H1 (cell line): ENCODE results near the gene IDH2. TPM values are rescaled to one million over a fixed set of nuclear protein-coding genes. Genes with fewer than 3 reads are reported as not detected.

Experiments
- CTCF ChIA-PET: fragments of 300-600 bp; sonication (Branson Sonifier 250); formaldehyde crosslinking; loops from one replicate; lab custom pipeline; 2021; ENCODE audit not compliant: partially characterized antibody; lab: Charles Lee
- POLR2A ChIA-PET: fragments of 300-600 bp; sonication (Branson Sonifier 250); formaldehyde crosslinking; loops from one replicate; lab custom pipeline; 2021; ENCODE audit warnings: inconsistent platforms; ENCODE audit not compliant: partially characterized antibody; lab: Charles Lee
- DNase-seq, 2 experiments: peaks; one replicate each; pipeline versions ENCODE4 v3.0.0 to v3.0.0-alpha.2; 2010 to 2022; ENCODE audit warnings: low spot score in 2 of 2, low read depth in 1 of 2, mixed read lengths in 1 of 2
- FAIRE-seq: peaks from 2 replicates; lab custom pipeline; 2011; peaks lifted over from hg19 to GRCh38; lab: Jason Lieb, UNC
- H2AFZ ChIP-seq: 2 replicates; pipeline ENCODE4 v1.8.1; 2012; ENCODE audit warnings: low read length, inconsistent platforms
- H2AK5ac ChIP-seq: 2 replicates; pipeline ENCODE4 v1.6.1; 2013; ENCODE audit warnings: low read depth, low read length
- H2BK120ac ChIP-seq: replicated peaks from 2 replicates; pipeline ENCODE3; 2013; ENCODE audit warnings: low read depth, low read length, inconsistent platforms
- H2BK12ac ChIP-seq: 2 replicates; pipeline ENCODE4 v1.6.1; 2013; ENCODE audit warnings: low read depth, low read length
- H2BK15ac ChIP-seq: 2 replicates; pipeline ENCODE4 v1.6.1; 2013; ENCODE audit warnings: low read length
- H2BK20ac ChIP-seq: 2 replicates; pipeline ENCODE4 v1.6.1; 2013; ENCODE audit warnings: low read length
- H2BK5ac ChIP-seq: 2 replicates; pipeline ENCODE4 v1.6.1; 2013; ENCODE audit warnings: low read depth, low read length
- H3K14ac ChIP-seq: 2 replicates; pipeline ENCODE4 v1.6.1; 2013; ENCODE audit warnings: inconsistent platforms; ENCODE audit not compliant: insufficient read length
- H3K18ac ChIP-seq: 2 replicates; pipeline ENCODE4 v1.6.1; 2013; ENCODE audit warnings: low read length; ENCODE audit errors: extremely low read depth
- H3K23ac ChIP-seq: 2 replicates; pipeline ENCODE4 v1.6.1; 2013; ENCODE audit warnings: inconsistent platforms; ENCODE audit not compliant: insufficient read length
- H3K23me2 ChIP-seq: 2 replicates; pipeline ENCODE4 v1.6.1; 2013; ENCODE audit warnings: low read depth, low read length
- H3K27ac ChIP-seq: 2 replicates; pipeline ENCODE4 v1.6.1; 2011; ENCODE audit warnings: low read depth, low read length, inconsistent platforms
- H3K27me3 ChIP-seq, 4 experiments: replicated peaks in 1 of 4; 1 replicate in 1 of 4; 2 replicates in 3 of 4; pipeline versions ENCODE4 v1.6.1 to v1.8.1; 2011 to 2013; ENCODE audit warnings: low read length in 3 of 4, mild to moderate bottlenecking in 3 of 4, inconsistent platforms in 2 of 4, mixed read lengths in 2 of 4, moderate library complexity in 1 of 4; ENCODE audit not compliant: control insufficient read depth in 3 of 4, insufficient read depth in 3 of 4; ENCODE audit errors: extremely low read depth in 1 of 4
- H3K36me3 ChIP-seq, 4 experiments: 2 replicates each; pipeline versions ENCODE4 v1.6.1 to v1.8.1; 2011 to 2013; ENCODE audit warnings: mild to moderate bottlenecking in 4 of 4, low read length in 3 of 4, moderate library complexity in 2 of 4, control low read depth in 1 of 4, inconsistent platforms in 1 of 4; ENCODE audit not compliant: insufficient read depth in 4 of 4, control insufficient read depth in 2 of 4
- H3K4ac ChIP-seq: replicated peaks from 2 replicates; pipeline ENCODE3; 2013; ENCODE audit warnings: low read length, low read depth, mixed read lengths, inconsistent platforms; ENCODE audit not compliant: insufficient read length
- H3K4me1 ChIP-seq, 4 experiments: replicated peaks in 1 of 4; 1 replicate in 1 of 4; 2 replicates in 3 of 4; pipeline versions ENCODE4 v1.6.1 to v1.8.1; 2011 to 2013; ENCODE audit warnings: low read length in 3 of 4, inconsistent platforms in 2 of 4, mixed read lengths in 1 of 4; ENCODE audit not compliant: insufficient read depth in 4 of 4, control insufficient read depth in 3 of 4
- H3K4me2 ChIP-seq, 2 experiments: 2 replicates each; pipeline versions ENCODE4 v1.6.1 to v1.8.1; 2011 to 2013; ENCODE audit warnings: low read depth in 2 of 2, low read length in 2 of 2, control low read depth in 1 of 2, inconsistent platforms in 1 of 2, mild to moderate bottlenecking in 1 of 2; ENCODE audit not compliant: insufficient read depth in 1 of 2
- H3K4me3 ChIP-seq, 4 experiments: fragments of 200-600, 300-600 bp in 1 of 4; sonication (generic), shearing (Covaris generic), sonication (Bioruptor Twin) in 1 of 4; 2 replicates each; pipeline versions ENCODE4 v1.5.1 to v1.8.1; 2011 to 2016; ENCODE audit warnings: low read length in 4 of 4, low read depth in 3 of 4, control low read depth in 2 of 4, inconsistent platforms in 2 of 4, mild to moderate bottlenecking in 2 of 4, mixed read lengths in 1 of 4, moderate library complexity in 1 of 4; ENCODE audit not compliant: insufficient read depth in 2 of 4; ENCODE audit errors: extremely low read depth in 1 of 4
- H3K56ac ChIP-seq: replicated peaks from 2 replicates; pipeline ENCODE3; 2013; ENCODE audit warnings: low read depth, mild to moderate bottlenecking, mixed read lengths, low read length, inconsistent platforms; ENCODE audit not compliant: insufficient read length
- H3K79me1 ChIP-seq: 2 replicates; pipeline ENCODE4 v1.6.1; 2013; ENCODE audit warnings: low read depth, low read length, control low read depth
- H3K79me2 ChIP-seq, 2 experiments: 2 replicates each; pipeline versions ENCODE4 v1.6.1 to v1.8.1; 2012 to 2013; ENCODE audit warnings: low read length in 2 of 2, mild to moderate bottlenecking in 2 of 2, inconsistent platforms in 1 of 2; ENCODE audit not compliant: insufficient read depth in 2 of 2, control insufficient read depth in 1 of 2
- H3K9ac ChIP-seq, 4 experiments: replicated peaks in 1 of 4; 1 replicate in 1 of 4; 2 replicates in 3 of 4; pipeline versions ENCODE4 v1.6.1 to v1.8.1; 2011 to 2013; ENCODE audit warnings: low read depth in 3 of 4, low read length in 3 of 4, control low read depth in 2 of 4, mild to moderate bottlenecking in 2 of 4, moderate library complexity in 2 of 4, inconsistent platforms in 1 of 4; ENCODE audit errors: extremely low read depth in 1 of 4
- H3K9me3 ChIP-seq, 2 experiments: 2 replicates each; pipeline versions ENCODE4 v1.6.1 to v1.8.1; 2012 to 2013; ENCODE audit warnings: mild to moderate bottlenecking in 2 of 2, moderate library complexity in 2 of 2, control low read depth in 1 of 2, inconsistent platforms in 1 of 2, low read depth in 1 of 2, low read length in 1 of 2, mixed read lengths in 1 of 2; ENCODE audit not compliant: insufficient read depth in 2 of 2
- H4K20me1 ChIP-seq, 2 experiments: replicated peaks in 1 of 2; 2 replicates each; pipeline versions ENCODE3 to v1.8.1; 2011 to 2013; ENCODE audit warnings: inconsistent platforms in 2 of 2, low read length in 2 of 2, mild to moderate bottlenecking in 1 of 2; ENCODE audit not compliant: insufficient read depth in 2 of 2, control insufficient read depth in 1 of 2
- H4K5ac ChIP-seq: 2 replicates; pipeline ENCODE4 v1.6.1; 2013; ENCODE audit warnings: low read length, low read depth, mixed read lengths, inconsistent platforms; ENCODE audit not compliant: insufficient read length
- H4K8ac ChIP-seq: 2 replicates; pipeline ENCODE4 v1.8.0; 2013; ENCODE audit warnings: mild to moderate bottlenecking, moderate library complexity, low read length, inconsistent platforms; ENCODE audit not compliant: insufficient read depth; ENCODE audit errors: extremely low read depth
- H4K91ac ChIP-seq: replicated peaks from 2 replicates; pipeline ENCODE3; 2013; ENCODE audit warnings: low read length, mixed read lengths, inconsistent platforms; ENCODE audit not compliant: insufficient read length
- BCL11A ChIP-seq, 2 experiments: IDR thresholded peaks; one replicate each; pipeline ENCODE4 v1.6.1; 2011; ENCODE audit warnings: low read depth in 2 of 2, low read length in 2 of 2, mild to moderate bottlenecking in 2 of 2
- CHD2 ChIP-seq: IDR thresholded peaks from 2 replicates; pipeline ENCODE4 v1.6.1; 2012; ENCODE audit warnings: low read length, improper control_type of control experiment
- CTBP2 ChIP-seq: IDR thresholded peaks from 2 replicates; pipeline ENCODE4 v1.7.0; 2011; ENCODE audit warnings: borderline replicate concordance, mild to moderate bottlenecking, moderate library complexity, mixed read lengths, low read length; ENCODE audit not compliant: insufficient read depth, insufficient read length
- EP300 ChIP-seq, 2 experiments: IDR thresholded peaks; 1 replicate in 1 of 2; 2 replicates in 1 of 2; pipeline ENCODE4 v1.6.1; 2011 to 2012; ENCODE audit warnings: low read depth in 2 of 2, low read length in 2 of 2, mild to moderate bottlenecking in 2 of 2, borderline replicate concordance in 1 of 2, inconsistent platforms in 1 of 2, moderate library complexity in 1 of 2
- GTF2F1 ChIP-seq: IDR thresholded peaks from 2 replicates; pipeline ENCODE4 v1.6.1; 2012; ENCODE audit warnings: low read depth, low read length, improper control_type of control experiment, borderline replicate concordance
- JUND ChIP-seq: IDR thresholded peaks from 2 replicates; pipeline ENCODE4 v1.6.1; 2011; ENCODE audit warnings: mild to moderate bottlenecking, improper control_type of control experiment, low read length
- RBBP5 ChIP-seq: IDR thresholded peaks from 2 replicates; pipeline ENCODE4 v1.7.1; 2012; ENCODE audit warnings: low read depth, mild to moderate bottlenecking, inconsistent platforms, low read length, moderate library complexity, borderline replicate concordance
- RNF2 ChIP-seq: fragments of 200-900, 300-1000 bp; sonication (generic); IDR thresholded peaks from 2 replicates; pipeline ENCODE4 v1.7.1; 2016; ENCODE audit warnings: borderline replicate concordance, low read depth, mild to moderate bottlenecking, antibody characterized with exemption, low read length; ENCODE audit not compliant: poor library complexity, severe bottlenecking; ENCODE audit errors: missing control alignments
- RXRA ChIP-seq: IDR thresholded peaks from 2 replicates; pipeline ENCODE4 v1.6.1; 2011; ENCODE audit warnings: low read depth, mild to moderate bottlenecking, low read length, moderate library complexity; ENCODE audit not compliant: insufficient read depth
- SIX5 ChIP-seq: IDR thresholded peaks from 2 replicates; pipeline ENCODE4 v1.6.1; 2011; ENCODE audit warnings: mild to moderate bottlenecking, low read depth, low read length
- SP4 ChIP-seq: IDR thresholded peaks from 2 replicates; pipeline ENCODE4 v1.6.1; 2012; ENCODE audit warnings: low read length, inconsistent platforms
- TAF7 ChIP-seq: optimal IDR thresholded peaks from 2 replicates; pipeline ENCODE3; 2011; ENCODE audit warnings: low read depth, mild to moderate bottlenecking, inconsistent platforms, low read length, moderate library complexity, borderline replicate concordance
- TCF12 ChIP-seq: IDR thresholded peaks from 2 replicates; pipeline ENCODE4 v1.6.1; 2011; ENCODE audit warnings: low read depth, mild to moderate bottlenecking, low read length
- WGBS, 2 experiments: shearing (Covaris generic) in 1 of 2; methylation state at CpG; one replicate each; pipeline versions ENCODE4 v1.1.6 to v1.1.7; 2013 to 2015; ENCODE audit warnings: low lambda C conversion rate in 2 of 2, mixed read lengths in 2 of 2, inconsistent platforms in 1 of 2, low coverage in 1 of 2, missing lambda C conversion rate in 1 of 2; ENCODE audit not compliant: insufficient replicate concordance in 2 of 2, insufficient coverage in 1 of 2, insufficient read length in 1 of 2; ENCODE audit errors: extremely low coverage in 1 of 2, missing lambda C conversion rate in 1 of 2; 5-methylcytosine and 5-hydroxymethylcytosine counted together
- polyA plus RNA-seq, 7 experiments: library from polyadenylated mRNA; depleted of rRNA in 3 of 7; stranded (reverse) in 5 of 7; unstranded in 2 of 7; fragments of >200 nt in 5 of 7; fragments of 200-250 nt in 2 of 7; gene quantifications; 1 replicate in 5 of 7; 2 replicates in 1 of 7; 4 replicates in 1 of 7; pipeline versions ENCODE4 v1.2.1 to v1.2.3, GENCODE V29; 2011 to 2013; ENCODE audit warnings: missing spikeins in 2 of 7, mixed read lengths in 2 of 7
- total RNA-seq: library from RNA; stranded (reverse); fragmentation: NEBNext Ultra II Directional; extraction: Animal tissue kit (Norgen Biotek cat#: 25700); gene quantifications from 2 replicates; pipeline ENCODE4 v1.2.1, GENCODE V29; 2021

IDH2 gene
- total and polyA plus RNA-seq, 2 of the 8 experiments (the other 6 are each of a cell fraction or from before 2014, with no cell fraction given) = 64.2 to 84.6 TPM

DNA sequence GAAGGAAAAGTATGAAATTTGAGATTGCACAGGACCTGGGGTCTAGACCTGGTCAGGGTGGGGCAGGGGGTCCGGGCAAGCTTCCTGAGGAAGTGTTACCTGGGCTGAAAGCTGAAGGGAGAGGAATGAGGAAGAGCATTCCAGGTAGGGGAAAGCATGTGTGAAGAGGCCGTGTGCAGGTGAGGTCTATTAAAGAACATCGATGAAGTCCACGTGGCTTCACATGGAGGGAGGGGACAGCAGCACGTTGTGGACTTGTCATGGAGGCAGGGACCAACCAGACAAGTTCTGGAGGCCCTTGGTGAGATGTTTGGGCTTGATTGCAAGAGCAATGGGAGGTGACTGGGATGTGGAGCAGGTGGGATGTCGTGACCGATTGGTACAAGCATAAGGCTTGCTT lies 47.1 kb downstream of the IDH2 start:
- Histone ChIP-seq H3K23ac (no peak overlapping the region), H3K56ac (no peak overlapping the region), H3K9ac (no peak overlapping the region), H3K27ac (no peak overlapping the region), H2AK5ac (0 out of 2 replicates have a peak overlapping the region, but pooled peaks have one; percentile 65), H3K79me2 (0 out of 4 replicates have a peak, but pooled peaks cover 0 to 2% of the 10 kb centered on the region in 2 experiments), H2AFZ (no peak overlapping the region), H3K4ac (no peak overlapping the region), H4K91ac (peak overlapping the region; percentile 45), H2BK12ac (peak overlapping the region; percentile 33; the same call in 1 of the 2 replicates), H3K36me3 (no peaks in the 10 kb centered on the region), H4K8ac (no peak overlapping the region), H3K27me3 (no peaks in the 10 kb centered on the region), H4K20me1 (no peaks in the 10 kb centered on the region), H3K23me2 (no peaks in the 10 kb centered on the region), H3K79me1 (peaks cover 16% of the 10 kb centered on the region), H3K18ac (peak overlapping the region; percentile 60; the same call in 1 of the 2 replicates), H2BK120ac (no peak overlapping the region), H3K14ac (no peak overlapping the region), H3K9me3 (no peaks in the 10 kb centered on the region; a peak in 1 of 4 replicates), H2BK20ac (peak overlapping the region; percentile 61; the same call in 1 of the 2 replicates), H3K4me2 (0 out of 4 replicates have a peak overlapping the region, but pooled peaks of 1 of the 2 experiments have one; percentile 14), H3K4me1 (peaks cover 3 to 27% (median 9%) of the 10 kb centered on the region in 4 experiments), H4K5ac (no peak overlapping the region), H2BK15ac (0 out of 2 replicates have a peak overlapping the region, but pooled peaks have one; percentile 61), H2BK5ac (no peak overlapping the region; the same call in 1 of the 2 replicates), H3K4me3 (no peak overlapping the region)
- ChIA-PET POLR2A (interaction anchor here (1.2 to 1.8 kb wide), 4 partner anchors 10 to 47 kb away, joined by 3 to 5 read pairs (median 4); partner anchors contain the start of gene IDH2), CTCF (interaction anchor here (0.6 to 2.9 kb wide), 7 partner anchors 8 to 317 kb away, joined by 3 to 13 read pairs (median 3); no protein-coding TSS in a partner anchor)
- DNase-seq = no peak
- FAIRE-seq = no peak
- WGBS, 2 experiments = 93% methylated on average over 7 of the region's 7 CpGs; no CpG with 5 or more reads in 1 of the 2 experiments
- TF ChIP-seq SIX5 (no peak), GTF2F1 (no peak), EP300 (IDR thresholded peaks at IDR 0.05; ENCODE audit: borderline replicate concordance in 1 of 2, low read depth in 2 of 2, low read length in 2 of 2) (no peak), TAF7 (no peak), BCL11A (IDR thresholded peaks at IDR 0.05; ENCODE audit: low read depth in 2 of 2, low read length in 2 of 2) (no peak), CHD2 (no peak), RBBP5 (no peak), TCF12 (no peak), JUND (no peak), CTBP2 (no peak), SP4 (no peak), RNF2 (no peak), RXRA (no peak)
